ENCODE measurements around the gene ACTN1.

GRCh38 chr14:69001375-69001774 is 22.3 kb upstream of the ACTN1 start:
- no peak for TF ChIP-seq CTCF (IDR thresholded peaks at IDR 0.05)
- TF ChIP-seq POLR2A (IDR thresholded peaks at IDR 0.05) = no peak
